Activated naive CD8-positive, alpha-beta T cell treated with anti-CD3 and anti-CD28 coated beads, Interleukin-2, amount 50 U/mL, for 24 hours (primary cell): Measurements from ENCODE around the gene SPRED2.

Experiments
- ATAC-seq: fragments of 150-1000 bp; cut with Tn5 transposase; one replicate; pipeline ENCODE4 v1.10.0; 2021
- DNase-seq: peaks from one replicate; pipeline ENCODE4 v3.0.0; 2021
- H3K27ac Mint-ChIP-seq: one replicate; pipeline ENCODE4 v1.8.0; 2021; ENCODE audit warnings: mild to moderate bottlenecking, mixed read lengths
- H3K27me3 Mint-ChIP-seq: one replicate; pipeline ENCODE4 v1.8.0; 2021; ENCODE audit warnings: mixed read lengths
- H3K36me3 Mint-ChIP-seq: one replicate; pipeline ENCODE4 v1.8.0; 2021; ENCODE audit warnings: low read depth, mixed read lengths
- H3K4me1 Mint-ChIP-seq: one replicate; pipeline ENCODE4 v1.8.0; 2021; ENCODE audit warnings: mixed read lengths
- H3K4me3 Mint-ChIP-seq: one replicate; pipeline ENCODE4 v1.8.0; 2021; ENCODE audit warnings: mild to moderate bottlenecking, moderate library complexity, mixed read lengths
- H3K9me3 Mint-ChIP-seq: one replicate; pipeline ENCODE4 v1.8.0; 2021; ENCODE audit warnings: mixed read lengths

SPRED2 gene, protein sequence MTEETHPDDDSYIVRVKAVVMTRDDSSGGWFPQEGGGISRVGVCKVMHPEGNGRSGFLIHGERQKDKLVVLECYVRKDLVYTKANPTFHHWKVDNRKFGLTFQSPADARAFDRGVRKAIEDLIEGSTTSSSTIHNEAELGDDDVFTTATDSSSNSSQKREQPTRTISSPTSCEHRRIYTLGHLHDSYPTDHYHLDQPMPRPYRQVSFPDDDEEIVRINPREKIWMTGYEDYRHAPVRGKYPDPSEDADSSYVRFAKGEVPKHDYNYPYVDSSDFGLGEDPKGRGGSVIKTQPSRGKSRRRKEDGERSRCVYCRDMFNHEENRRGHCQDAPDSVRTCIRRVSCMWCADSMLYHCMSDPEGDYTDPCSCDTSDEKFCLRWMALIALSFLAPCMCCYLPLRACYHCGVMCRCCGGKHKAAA

DNA sequence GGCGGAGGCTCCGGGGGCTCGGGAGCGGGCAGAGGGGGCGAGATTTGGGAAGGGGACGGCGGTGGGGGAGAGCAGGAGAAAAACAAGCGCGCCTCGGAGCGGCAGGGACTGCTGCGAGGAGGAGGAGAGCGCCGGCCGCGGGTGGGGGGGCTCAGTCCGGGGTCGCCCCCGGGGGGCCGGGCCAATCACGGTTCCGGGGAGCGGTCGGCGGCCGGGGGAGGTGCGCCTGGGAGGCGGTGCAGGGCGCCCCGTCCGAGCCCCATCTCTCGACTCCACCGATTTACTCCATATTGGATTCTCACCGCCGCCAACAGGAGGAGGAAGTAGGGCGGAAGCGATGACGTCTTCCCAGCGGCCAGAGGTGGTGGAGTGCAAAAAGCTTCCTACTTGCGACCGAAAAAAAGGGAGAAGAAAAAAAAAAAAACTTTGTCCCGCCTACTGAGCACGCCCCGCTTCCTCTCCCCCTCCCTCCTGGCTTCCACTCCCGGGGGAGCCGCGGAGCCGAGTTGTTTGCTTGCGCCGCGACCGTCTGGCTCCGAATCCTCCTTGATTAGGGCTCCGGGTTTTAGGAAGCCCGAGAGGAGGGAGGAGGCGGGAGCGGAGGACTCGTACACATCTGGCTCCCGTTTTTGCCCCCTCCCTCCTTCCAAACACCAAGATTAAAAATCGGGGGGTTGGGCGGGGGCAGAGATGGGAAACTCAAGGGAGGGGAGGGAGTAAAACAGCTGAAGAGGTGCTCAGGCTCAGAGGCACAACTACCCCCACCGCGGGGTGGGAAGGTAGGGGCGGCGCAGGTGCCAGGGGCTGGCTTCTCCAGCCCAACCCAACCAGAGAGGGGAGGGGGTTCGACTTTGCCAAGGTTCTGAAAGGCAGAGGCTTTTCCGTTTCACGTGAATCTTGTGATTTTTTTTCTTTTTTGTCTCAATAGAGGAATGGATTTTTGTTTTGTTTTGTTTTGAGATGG is at the start of gene SPRED2:
Gene SPRED2, minus strand, starts transcription at position 373 of the 964 bp plus-strand sequence. CDS start 612 bp downstream, outside the sequence.
- DNase-seq: peak; percentile 74
- Mint-ChIP-seq H3K4me3 (peak within 1 kb of the TSS; percentile 86), H3K27me3 (peaks cover 58% of the 10 kb centered on the region), H3K36me3 (no peaks in the 10 kb centered on the region), H3K27ac (peak within 1 kb of the TSS; percentile 67), H3K9me3 (no peaks in the 10 kb centered on the region), H3K4me1 (peaks cover 33% of the 10 kb centered on the region)
- ATAC-seq: peak; percentile 48

DNA sequence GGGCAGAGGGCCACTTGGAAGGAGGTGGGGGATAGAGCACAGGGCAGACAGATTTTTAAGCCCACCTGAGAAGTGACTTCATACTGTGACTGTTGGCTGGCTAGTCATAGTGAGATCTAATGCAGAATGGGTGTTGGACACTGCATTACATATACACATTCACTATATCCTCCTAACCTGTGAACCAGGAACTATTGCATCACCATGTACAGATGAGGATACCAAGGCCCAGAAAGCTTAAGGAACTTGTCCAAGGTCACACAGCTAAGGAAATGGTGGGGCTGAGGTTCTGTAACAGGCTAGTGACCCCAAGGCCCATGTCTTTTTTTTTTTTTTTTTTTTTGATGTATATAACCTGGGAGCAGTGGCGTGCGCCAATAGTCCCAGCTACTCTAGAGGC is 49.6 kb upstream of the SPRED2 start:
- H3K36me3 Mint-ChIP-seq: peaks cover under 1% of the 10 kb centered on the region
- peaks cover 11% of the 10 kb centered on the region for H3K27me3 Mint-ChIP-seq
- ATAC-seq: no peak
- DNase-seq: no peak
- no peaks in the 10 kb centered on the region for H3K9me3 Mint-ChIP-seq
- no peak overlapping the region for H3K27ac Mint-ChIP-seq
- no peaks in the 10 kb centered on the region for H3K4me1 Mint-ChIP-seq
- H3K4me3 Mint-ChIP-seq: no peak overlapping the region

DNA sequence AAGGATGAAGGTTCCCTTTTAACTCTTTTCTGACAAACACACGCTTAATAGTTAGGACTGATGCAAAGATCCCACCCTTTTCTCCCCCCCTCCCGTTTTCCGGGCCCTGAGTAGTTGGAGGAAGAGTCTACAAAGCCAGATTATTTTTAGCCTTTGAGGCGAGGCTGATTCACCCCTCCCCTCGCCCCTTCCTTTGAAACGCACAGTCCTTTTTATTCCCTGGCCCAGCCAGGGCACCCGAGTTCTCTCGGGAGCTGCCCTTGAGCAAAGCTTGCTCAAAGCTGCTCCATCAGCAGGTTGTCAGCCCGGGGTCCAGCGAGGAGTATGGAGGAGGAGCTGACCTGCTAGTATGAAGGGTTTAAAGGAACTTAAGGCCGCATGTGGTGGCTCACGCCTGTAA is 47.1 kb upstream of the SPRED2 start:
- H3K27ac Mint-ChIP-seq: no peak overlapping the region
- H3K4me3 Mint-ChIP-seq: no peak overlapping the region
- peaks cover 5% of the 10 kb centered on the region for H3K9me3 Mint-ChIP-seq
- peaks cover 5% of the 10 kb centered on the region for H3K36me3 Mint-ChIP-seq
- H3K27me3 Mint-ChIP-seq: peaks cover 7% of the 10 kb centered on the region
- no peaks in the 10 kb centered on the region for H3K4me1 Mint-ChIP-seq
- ATAC-seq (no peak), DNase-seq (no peak)

DNA sequence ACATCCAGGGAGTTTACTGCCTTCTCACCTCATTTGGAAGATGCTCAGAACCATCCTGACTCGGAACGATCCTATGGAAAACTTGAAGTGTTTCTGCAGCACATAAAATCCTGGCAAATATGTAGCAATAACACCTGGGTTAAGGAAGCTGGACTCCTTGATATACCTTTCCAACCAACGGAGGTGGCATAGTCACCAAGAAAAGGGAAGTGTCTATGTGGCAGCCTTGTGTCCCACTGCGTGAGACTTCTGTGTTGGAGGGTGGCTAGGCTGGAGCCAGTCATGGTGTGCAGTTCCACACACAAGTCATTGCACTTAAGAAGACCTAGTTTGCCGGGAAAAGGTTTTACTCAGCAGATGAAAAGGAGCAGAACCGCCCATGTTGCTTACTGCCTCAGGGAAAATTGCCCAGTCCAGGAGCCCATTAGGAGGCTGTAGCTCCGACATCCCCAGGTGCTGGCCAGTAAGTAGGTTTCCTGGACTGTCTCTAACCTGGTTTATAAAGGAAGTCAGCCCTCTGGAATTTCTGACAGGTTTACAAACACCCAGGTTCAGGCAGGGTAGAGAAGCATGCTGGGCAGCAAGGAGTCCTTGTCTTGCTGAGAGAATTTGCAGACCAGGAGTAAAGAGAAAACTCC is 46.2 kb upstream of the SPRED2 start:
- no peak overlapping the region for H3K27ac Mint-ChIP-seq
- ATAC-seq (no peak), DNase-seq (no peak)
- H3K27me3 Mint-ChIP-seq: peaks cover 5% of the 10 kb centered on the region
- H3K4me1 Mint-ChIP-seq: no peaks in the 10 kb centered on the region
- peaks cover 10% of the 10 kb centered on the region for H3K9me3 Mint-ChIP-seq
- no peak overlapping the region for H3K4me3 Mint-ChIP-seq
- peaks cover 7% of the 10 kb centered on the region for H3K36me3 Mint-ChIP-seq

DNA sequence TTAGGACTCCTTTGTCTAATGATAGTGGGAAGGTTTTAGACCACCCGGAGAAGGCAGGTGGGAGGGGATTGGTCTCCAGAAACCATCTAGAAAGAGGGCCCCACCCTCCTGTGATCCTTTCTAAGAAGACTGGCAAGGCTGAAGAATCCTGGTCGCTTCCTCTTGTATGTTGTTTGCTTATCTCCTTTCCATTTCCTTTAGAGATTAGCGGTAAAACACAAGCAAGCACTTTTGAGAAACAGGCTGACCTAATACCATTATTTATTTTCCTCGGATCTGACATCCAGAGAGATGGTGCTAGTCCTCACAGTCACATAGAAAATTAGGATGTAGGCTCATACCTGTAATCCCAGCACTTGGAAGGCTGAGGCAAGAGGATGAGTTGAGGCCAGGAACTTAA is 45.2 kb upstream of the SPRED2 start:
- Mint-ChIP-seq H3K9me3 (peaks cover 10% of the 10 kb centered on the region), H3K4me1 (no peaks in the 10 kb centered on the region), H3K27me3 (peaks cover 5% of the 10 kb centered on the region), H3K27ac (no peak overlapping the region), H3K36me3 (peaks cover 7% of the 10 kb centered on the region), H3K4me3 (no peak overlapping the region)
- no peak for DNase-seq
- no peak for ATAC-seq

DNA sequence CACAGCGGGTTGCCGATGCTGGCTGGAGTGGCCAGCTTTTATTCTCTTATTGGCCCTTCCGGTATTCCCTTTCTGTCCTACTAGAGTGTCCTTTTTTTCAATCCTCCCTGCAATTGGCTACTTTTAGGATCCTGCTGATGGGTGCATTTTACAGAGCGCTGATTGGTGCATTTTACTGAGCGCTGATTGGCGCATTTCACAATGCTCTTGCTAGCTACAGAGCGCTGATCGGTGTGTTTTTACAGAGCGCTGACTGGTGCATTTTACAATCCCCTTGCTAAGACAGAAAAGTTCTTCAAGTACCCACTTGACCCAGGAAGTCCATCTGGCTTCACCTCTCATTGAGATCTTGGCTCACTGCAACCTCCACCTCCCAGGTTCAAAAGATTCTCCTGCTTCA is 44.4 kb upstream of the SPRED2 start:
- Mint-ChIP-seq H3K9me3 (peaks cover 10% of the 10 kb centered on the region), H3K36me3 (peaks cover 7% of the 10 kb centered on the region), H3K27me3 (peaks cover 5% of the 10 kb centered on the region), H3K27ac (no peak overlapping the region), H3K4me3 (no peak overlapping the region), H3K4me1 (no peaks in the 10 kb centered on the region)
- DNase-seq: no peak
- no peak for ATAC-seq

DNA sequence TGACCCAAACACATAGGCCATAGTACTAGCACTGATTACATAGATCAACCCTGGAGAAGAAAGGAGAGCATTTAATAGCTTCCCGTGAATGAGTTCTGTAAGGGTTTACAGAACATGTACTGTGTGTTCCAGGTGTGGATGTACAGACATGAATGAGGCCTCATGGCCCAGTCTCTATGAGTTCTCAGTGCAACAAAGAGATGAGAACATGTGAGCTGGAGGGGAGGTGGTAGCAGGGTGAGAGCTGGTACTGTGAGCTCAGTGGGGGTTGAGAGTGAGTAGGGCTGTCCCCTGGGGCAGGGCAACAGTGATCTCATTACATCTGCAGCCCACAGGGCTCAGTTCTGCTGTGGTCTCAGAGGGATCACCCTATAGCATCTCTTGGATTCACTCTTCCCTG is 42.6 kb upstream of the SPRED2 start:
- Mint-ChIP-seq H3K36me3 (peaks cover 7% of the 10 kb centered on the region), H3K27ac (no peak overlapping the region), H3K4me1 (no peaks in the 10 kb centered on the region), H3K27me3 (peaks cover 5% of the 10 kb centered on the region), H3K4me3 (no peak overlapping the region), H3K9me3 (peaks cover 10% of the 10 kb centered on the region)
- no peak for DNase-seq
- ATAC-seq: no peak

DNA sequence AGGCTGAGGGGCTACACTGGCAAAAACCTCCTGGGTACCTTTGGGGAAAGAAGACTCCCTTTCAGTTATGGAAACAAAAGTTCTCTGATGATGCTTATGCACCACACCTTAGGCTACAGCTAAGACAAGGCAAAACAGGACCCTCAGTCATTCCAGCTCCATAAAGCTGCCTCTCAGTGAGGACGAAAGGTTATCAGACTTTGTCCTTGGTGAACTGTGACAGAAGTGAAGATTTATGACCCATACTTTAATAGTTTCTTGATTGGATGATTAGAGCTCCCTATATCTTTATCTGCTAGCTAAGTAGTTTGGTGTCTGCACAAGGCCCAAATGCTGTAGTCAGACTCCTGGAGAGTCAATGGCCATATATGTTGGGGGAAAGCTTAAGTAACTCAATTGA is 40.6 kb upstream of the SPRED2 start:
- H3K27ac Mint-ChIP-seq: no peak overlapping the region
- H3K36me3 Mint-ChIP-seq: peaks cover 7% of the 10 kb centered on the region
- H3K27me3 Mint-ChIP-seq: no peaks in the 10 kb centered on the region
- DNase-seq (no peak), ATAC-seq (no peak)
- peaks cover 10% of the 10 kb centered on the region for H3K9me3 Mint-ChIP-seq
- no peaks in the 10 kb centered on the region for H3K4me1 Mint-ChIP-seq
- no peak overlapping the region for H3K4me3 Mint-ChIP-seq

DNA sequence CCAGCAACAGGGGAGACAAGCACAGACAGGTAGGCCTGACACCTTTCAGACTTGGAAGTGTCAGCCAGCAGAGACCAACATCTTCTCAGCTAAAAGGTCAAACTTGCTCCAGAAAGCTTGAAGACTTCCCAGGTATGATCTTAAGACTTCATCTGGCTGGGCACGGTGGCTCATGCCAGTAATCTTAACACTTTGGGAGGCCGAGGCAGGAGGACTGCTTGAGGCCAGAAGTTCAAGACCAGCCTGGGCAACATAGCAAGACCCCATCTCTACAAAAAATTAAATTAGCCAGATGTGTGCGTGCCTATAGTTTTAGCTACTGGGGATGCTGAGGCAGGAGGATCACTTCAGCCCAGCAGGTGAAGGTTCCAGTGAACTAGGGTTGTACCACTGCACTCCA is 39.0 kb upstream of the SPRED2 start:
- no peaks in the 10 kb centered on the region for H3K27me3 Mint-ChIP-seq
- ATAC-seq (no peak), DNase-seq (no peak)
- H3K4me3 Mint-ChIP-seq: no peak overlapping the region
- H3K4me1 Mint-ChIP-seq: no peaks in the 10 kb centered on the region
- H3K36me3 Mint-ChIP-seq: peaks cover 5% of the 10 kb centered on the region
- no peak overlapping the region for H3K27ac Mint-ChIP-seq
- H3K9me3 Mint-ChIP-seq: peaks cover 10% of the 10 kb centered on the region

DNA sequence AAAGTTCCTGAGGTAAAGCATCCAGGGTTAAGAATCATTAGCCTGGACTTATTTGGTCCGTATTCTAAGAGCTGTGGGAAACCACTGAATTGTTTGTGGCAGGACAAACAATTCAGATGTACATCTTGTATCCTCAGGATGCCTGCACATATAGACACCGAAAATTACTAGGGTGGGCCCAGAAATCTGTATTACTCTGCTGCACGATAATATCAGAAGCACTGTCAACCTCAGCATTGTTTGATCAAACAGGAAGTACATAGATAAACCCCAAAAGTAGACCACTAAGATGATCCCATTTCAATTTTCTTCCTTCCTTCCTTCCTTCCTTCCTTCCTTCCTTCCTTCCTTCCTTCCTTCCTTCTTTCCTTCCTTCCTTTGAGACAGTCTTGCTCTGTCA is 34.2 kb upstream of the SPRED2 start:
- Mint-ChIP-seq H3K4me1 (no peaks in the 10 kb centered on the region), H3K9me3 (no peaks in the 10 kb centered on the region), H3K36me3 (no peaks in the 10 kb centered on the region), H3K27ac (no peak overlapping the region), H3K4me3 (no peak overlapping the region), H3K27me3 (peaks cover 10% of the 10 kb centered on the region)
- ATAC-seq (no peak), DNase-seq (no peak)

DNA sequence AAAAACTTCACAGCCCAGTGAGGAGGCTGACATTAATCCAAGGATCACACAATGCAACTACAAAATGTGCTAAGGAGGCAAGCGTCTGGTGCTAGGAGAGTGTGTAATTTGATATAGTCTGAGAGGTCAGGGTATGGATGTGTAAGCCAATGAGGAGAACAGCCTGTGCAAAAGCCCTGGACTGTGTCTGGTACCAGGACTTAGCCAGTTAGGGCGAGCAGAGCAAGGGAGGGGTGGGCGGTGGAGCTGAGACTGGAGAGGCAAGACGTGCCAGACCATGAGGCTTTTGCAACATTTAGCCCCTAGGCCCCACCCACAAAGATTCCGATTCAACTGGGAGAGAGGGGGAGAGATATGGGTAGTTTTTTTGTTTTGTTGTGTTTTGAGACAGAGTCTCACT is 33.5 kb upstream of the SPRED2 start:
- H3K27me3 Mint-ChIP-seq: peaks cover 17% of the 10 kb centered on the region
- H3K27ac Mint-ChIP-seq: no peak overlapping the region
- no peak overlapping the region for H3K4me3 Mint-ChIP-seq
- DNase-seq (no peak), ATAC-seq (no peak)
- no peaks in the 10 kb centered on the region for H3K4me1 Mint-ChIP-seq
- no peaks in the 10 kb centered on the region for H3K9me3 Mint-ChIP-seq
- H3K36me3 Mint-ChIP-seq: no peaks in the 10 kb centered on the region

DNA sequence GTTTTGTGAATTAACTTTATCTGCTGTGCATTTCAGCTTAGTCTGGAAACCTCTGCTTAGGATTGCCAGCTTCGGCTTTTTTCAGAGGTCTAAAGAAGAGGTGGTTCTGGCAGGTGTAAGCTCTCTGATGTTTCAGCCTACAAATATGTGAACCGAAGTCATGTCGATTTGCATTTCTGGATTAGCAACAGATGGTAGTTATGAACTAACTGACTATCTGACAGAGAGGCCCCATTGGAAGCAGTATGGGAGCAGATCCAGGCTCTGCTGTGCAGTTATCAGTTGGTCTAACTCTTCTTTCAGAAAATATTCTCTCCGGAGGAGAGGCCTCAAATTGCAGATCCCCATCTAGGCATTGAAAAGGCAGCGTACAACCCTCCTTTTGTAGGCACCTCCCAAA is 32.7 kb upstream of the SPRED2 start:
- no peak for ATAC-seq
- Mint-ChIP-seq H3K27ac (no peak overlapping the region), H3K27me3 (peaks cover 20% of the 10 kb centered on the region), H3K4me3 (no peak overlapping the region), H3K4me1 (no peaks in the 10 kb centered on the region), H3K36me3 (no peaks in the 10 kb centered on the region), H3K9me3 (no peaks in the 10 kb centered on the region)
- no peak for DNase-seq

DNA sequence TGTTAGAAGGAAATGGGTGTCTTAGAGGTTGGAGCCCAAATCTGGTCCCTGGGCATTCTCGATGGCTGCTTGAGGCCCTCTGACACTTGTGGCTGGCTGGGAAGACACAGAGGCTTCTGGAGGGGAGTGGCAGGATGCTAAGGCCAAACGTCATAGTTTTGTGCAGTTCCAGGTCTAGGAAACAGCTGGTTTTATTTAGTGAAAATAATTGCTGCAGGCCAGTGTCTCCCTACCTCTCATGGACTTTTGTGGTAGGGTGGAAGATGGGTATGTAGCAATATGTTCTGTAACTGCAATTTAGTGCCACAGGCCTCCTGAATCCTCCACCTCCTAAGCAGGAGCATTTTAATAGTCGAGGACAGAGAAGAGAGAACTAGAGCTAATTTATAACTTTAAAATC is 32.2 kb upstream of the SPRED2 start:
- Mint-ChIP-seq H3K4me3 (no peak overlapping the region), H3K9me3 (no peaks in the 10 kb centered on the region), H3K4me1 (no peaks in the 10 kb centered on the region), H3K27ac (no peak overlapping the region), H3K36me3 (no peaks in the 10 kb centered on the region), H3K27me3 (peaks cover 25% of the 10 kb centered on the region)
- DNase-seq (no peak), ATAC-seq (no peak)

DNA sequence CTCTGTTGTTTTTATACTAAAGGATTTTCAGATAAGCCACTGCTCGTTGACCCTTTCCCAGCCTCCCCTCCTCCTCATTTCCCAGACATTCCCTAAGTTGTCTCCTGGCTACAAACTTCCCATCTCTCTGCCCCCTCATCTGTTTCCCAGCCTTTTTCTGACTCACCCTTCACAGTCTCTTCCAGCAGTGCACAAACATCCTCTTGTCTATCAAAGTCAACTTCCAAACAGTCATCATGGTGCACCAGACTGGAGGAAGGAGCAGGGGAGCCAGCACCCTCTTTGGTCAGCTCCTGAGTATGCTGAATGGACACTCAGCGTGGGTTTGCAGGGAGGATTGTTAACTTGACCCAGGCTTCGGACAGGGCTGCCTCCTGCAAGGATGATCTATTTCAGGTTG is 26.6 kb upstream of the SPRED2 start:
- H3K27me3 Mint-ChIP-seq: peaks cover 44% of the 10 kb centered on the region
- H3K9me3 Mint-ChIP-seq: no peaks in the 10 kb centered on the region
- no peak overlapping the region for H3K27ac Mint-ChIP-seq
- no peak for DNase-seq
- H3K4me1 Mint-ChIP-seq: no peaks in the 10 kb centered on the region
- no peaks in the 10 kb centered on the region for H3K36me3 Mint-ChIP-seq
- no peak overlapping the region for H3K4me3 Mint-ChIP-seq
- no peak for ATAC-seq
